ENCODE measurements around the gene MTERF4.

MTERF4 gene

GRCh38 chr2:241102239-241102803 lies at the start of gene MTERF4:
Gene MTERF4 (minus strand): TSS chr2:241102287. CDS start chr2:241102273, 14 bp downstream.
- H3K4me3 ChIP-seq (ENCODE audit: low read length) = peak within 1 kb of the TSS; percentile 87
- DNase-seq (ENCODE audit: low read depth) = peak; percentile 39
- TF ChIP-seq CTCF (conservative IDR thresholded peaks at IDR 0.05; ENCODE audit: low read depth, low read length) = no peak

- no peak for TF ChIP-seq CTCF (conservative IDR thresholded peaks at IDR 0.05; ENCODE audit: low read depth, low read length)
- DNase-seq (ENCODE audit: low read depth) = no peak
- peak overlapping the region; percentile 64 for H3K4me3 ChIP-seq (ENCODE audit: low read length)
These were observed 48.8 kb upstream of the MTERF4 start for GRCh38 chr2:241150660-241151530.

- TF ChIP-seq CTCF (conservative IDR thresholded peaks at IDR 0.05; ENCODE audit: low read depth, low read length) = no peak
- peak within 1 kb of the TSS; percentile 64 for H3K4me3 ChIP-seq (ENCODE audit: low read length)
- peak; percentile 73 for DNase-seq (ENCODE audit: low read depth)
These were observed 48.0 kb upstream of the MTERF4 start, which contains the start of gene PPP1R7 for GRCh38 chr2:241149925-241150659. Gene PPP1R7 (plus strand): TSS chr2:241150467. CDS start chr2:241150496, 29 bp downstream.

GRCh38 chr2:241149675-241149924 lies 47.5 kb upstream of the MTERF4 start:
- DNase-seq (ENCODE audit: low read depth) = no peak
- no peak for TF ChIP-seq CTCF (conservative IDR thresholded peaks at IDR 0.05; ENCODE audit: low read depth, low read length)
- peak overlapping the region; percentile 64 for H3K4me3 ChIP-seq (ENCODE audit: low read length)

- peak within 1 kb of the TSS; percentile 64 for H3K4me3 ChIP-seq (ENCODE audit: low read length)
- DNase-seq (ENCODE audit: low read depth) = peak; percentile 81
- no peak for TF ChIP-seq CTCF (conservative IDR thresholded peaks at IDR 0.05; ENCODE audit: low read depth, low read length)
These were observed 47.0 kb upstream of the MTERF4 start, which contains the start of gene PASK for GRCh38 chr2:241148891-241149674. Gene PASK (minus strand): TSS chr2:241149472. CDS start chr2:241143032, 6,440 bp downstream.

GRCh38 chr2:241148239-241148638 lies 46.2 kb upstream of the MTERF4 start:
- no peak for TF ChIP-seq CTCF (conservative IDR thresholded peaks at IDR 0.05; ENCODE audit: low read depth, low read length)
- DNase-seq (ENCODE audit: low read depth) = no peak
- peak overlapping the region; percentile 64 for H3K4me3 ChIP-seq (ENCODE audit: low read length)

All from retinal pigment epithelial cell (primary cell).